GM12878 (cell line): ENCODE results near the gene CACNA1I. TPM values are rescaled to one million over a fixed set of nuclear protein-coding genes. Genes with fewer than 3 reads are reported as not detected.

ENCODE experiments used
- E2F4 ChIP-seq: IDR thresholded peaks from 2 replicates; pipeline ENCODE4 v1.6.1; 2012; ENCODE audit warnings: low read depth, low read length, improper control_type of control experiment
- E2F8 ChIP-seq: fragments of 450-650 bp; IDR thresholded peaks from 2 replicates; pipeline ENCODE4 v1.6.1; 2018; ENCODE audit warnings: mild to moderate bottlenecking, low read depth, moderate library complexity; ENCODE audit not compliant: partially characterized antibody
- IRF4 ChIP-seq: IDR thresholded peaks from 2 replicates; pipeline ENCODE4 v1.6.1; 2011; ENCODE audit warnings: low read depth, low read length
- IRF5 ChIP-seq: fragments of 450-650 bp; IDR thresholded peaks from 2 replicates; pipeline ENCODE4 v1.6.1; 2017; ENCODE audit warnings: borderline replicate concordance
- LARP7 ChIP-seq: fragments of 450-650 bp; IDR thresholded peaks from 2 replicates; pipeline ENCODE4 v1.6.1; 2017; ENCODE audit warnings: mild to moderate bottlenecking
- NR2C2 ChIP-seq: IDR thresholded peaks from 2 replicates; pipeline ENCODE4 v1.6.1; 2011; ENCODE audit warnings: borderline replicate concordance, low read depth; ENCODE audit not compliant: control insufficient read depth, insufficient read length
- SREBF1 ChIP-seq: IDR thresholded peaks from 2 replicates; pipeline ENCODE4 v1.6.1; 2012; ENCODE audit warnings: mild to moderate bottlenecking, low read length
- STAT3 ChIP-seq: IDR thresholded peaks from 2 replicates; pipeline ENCODE4 v1.6.1; 2011; ENCODE audit warnings: low read depth, low read length, improper control_type of control experiment
- ZBTB40 ChIP-seq: fragments of 450-650 bp; IDR thresholded peaks from 2 replicates; pipeline ENCODE4 v1.6.1; 2016; ENCODE audit warnings: mild to moderate bottlenecking, moderate library complexity, borderline replicate concordance
- ZNF687 ChIP-seq: fragments of 450-650 bp; IDR thresholded peaks from 2 replicates; pipeline ENCODE4 v1.6.1; 2017; ENCODE audit warnings: mild to moderate bottlenecking, moderate library complexity
- polyA plus RNA-seq, 11 experiments: library from polyadenylated mRNA; depleted of rRNA in 4 of 11; unstranded in 6 of 11; stranded (reverse) in 5 of 11; fragments of >200 nt; fragmentation: Nextera tagmentation in 4 of 11; fragmentation: Illumina TruSeq in 1 of 11; extraction: Ambion mirVana in 4 of 11; extraction: Trizol in 1 of 11; gene quantifications; 1 replicate in 1 of 11; 2 replicates in 10 of 11; pipeline versions ENCODE4 v1.2.1 to v1.2.3, GENCODE V29; 2011 to 2016; ENCODE audit warnings: inconsistent platforms in 2 of 11, missing spikeins in 2 of 11, low read depth in 1 of 11
- total RNA-seq, 4 experiments: library from RNA; depleted of rRNA in 3 of 4; stranded (reverse); fragments of >200 nt in 3 of 4; fragmentation: Illumina TruSeq in 1 of 4; extraction: Trizol in 1 of 4; gene quantifications; 2 replicates each; pipeline versions ENCODE4 v1.2.1 to v1.2.3, GENCODE V29; 2013 to 2021

Gene CACNA1I
- total and polyA plus RNA-seq, 10 of the 15 experiments (the other 5 are each of a cell fraction or from before 2014, with no cell fraction given), result 0.01 to 0.03 TPM; not detected in 8

GRCh38 chr22:39528681-39529486, 41.7 kb upstream of the CACNA1I start (continued):
- TF ChIP-seq E2F4 (0 out of 2 replicates have a peak, but pooled peaks have one; percentile 29), ZBTB40 (peak; percentile 77), ZNF687 (peak; percentile 45), SREBF1 (no peak), STAT3 (peak; percentile 96), LARP7 (peak; percentile 97; the same call in 1 of the 2 replicates), IRF4 (peak; percentile 89), IRF5 (no peak), NR2C2 (no peak), E2F8 (peak; percentile 61)
